Spinal cord (tissue), 10 donors: Measurements from ENCODE around the gene DYRK2. TPM values are rescaled to one million over a fixed set of nuclear protein-coding genes. Genes with fewer than 3 reads are reported as not detected.
A peak's percentile ranks its signal among the peaks of the same experiment; 100 is the strongest.
"Not testable (repeated sequence)": the region's sequence is repeated elsewhere in the genome, so short reads cannot be mapped to it uniquely, and the experiment has no call there.

Experiments used
- DNase-seq, 6 donors: peaks; one replicate each; pipeline versions ENCODE4 v3.0.0 to v3.0.0-alpha.2; 2013 to 2015; ENCODE audit warnings: low spot score in 6 of 6, low read depth in 4 of 6
- H3K27ac ChIP-seq: one replicate; pipeline ENCODE4 v1.5.1; 2013; ENCODE audit warnings: low read depth, low read length, control low read depth
- H3K27me3 ChIP-seq: one replicate; pipeline ENCODE4 v1.6.1; 2013; ENCODE audit warnings: low read length; ENCODE audit not compliant: control insufficient read depth, insufficient read depth
- H3K36me3 ChIP-seq: one replicate; pipeline ENCODE4 v1.6.1; 2013; ENCODE audit warnings: low read length; ENCODE audit not compliant: control insufficient read depth, insufficient read depth
- H3K4me1 ChIP-seq: one replicate; pipeline ENCODE4 v1.6.1; 2013; ENCODE audit warnings: low read length; ENCODE audit not compliant: control insufficient read depth, insufficient read depth
- H3K4me3 ChIP-seq: one replicate; pipeline ENCODE4 v1.5.1; 2013; ENCODE audit warnings: low read depth, low read length, control low read depth
- H3K9me3 ChIP-seq: one replicate; pipeline ENCODE4 v1.6.1; 2013; ENCODE audit warnings: low read length; ENCODE audit not compliant: control insufficient read depth, insufficient read depth
- WGBS: methylation state at CpG from one replicate; pipeline ENCODE4 v1.1.5; 2013; ENCODE audit warnings: missing lambda C conversion rate; ENCODE audit not compliant: insufficient coverage; 5-methylcytosine and 5-hydroxymethylcytosine counted together
- polyA plus RNA-seq, 2 donors: library from polyadenylated mRNA; unstranded; fragments of 120-200 nt; gene quantifications; one replicate each; pipeline ENCODE4 v1.2.1, GENCODE V29; 2013; ENCODE audit not compliant: insufficient read length in 2 of 2
- total RNA-seq, 2 donors: library from RNA; depleted of rRNA in 1 of 2; stranded (reverse); fragments of 120-200 nt in 1 of 2; fragments of >200 nt in 1 of 2; gene quantifications; one replicate each; pipeline versions ENCODE4 v1.2.3 to v1.2.4, GENCODE V29; 2013 to 2014
- donor health status: healthy.

Gene DYRK2
- total and polyA plus RNA-seq, 4 donors: 19.4 to 28.8 (median 23.1) TPM

- H3K36me3 ChIP-seq: no peaks in the 10 kb centered on the region
Measured at GRCh38 chr12:67665679-67666078, 17.1 kb downstream of the DYRK2 start.

GRCh38 chr12:67666605-67667004 is 18.1 kb downstream of the DYRK2 start:
- Histone ChIP-seq H3K4me3 (no peak overlapping the region), H3K27ac (no peak overlapping the region), H3K9me3 (no peaks in the 10 kb centered on the region), H3K27me3 (no peaks in the 10 kb centered on the region), H3K4me1 (no peaks in the 10 kb centered on the region), H3K36me3 (no peaks in the 10 kb centered on the region)
- DNase-seq: no peak
- WGBS: no CpG with 5 or more reads among the region's 1 CpG

More at GRCh38 chr12:67665679-67666078, 17.1 kb downstream of the DYRK2 start:
- whole genome bisulfite sequencing: 50% methylated on average over 1 of the region's 1 CpG
- Histone ChIP-seq H3K27me3 (no peaks in the 10 kb centered on the region), H3K9me3 (no peaks in the 10 kb centered on the region), H3K4me3 (no peak overlapping the region), H3K27ac (no peak overlapping the region), H3K4me1 (no peaks in the 10 kb centered on the region)
- no peak for DNase-seq

- no peaks in the 10 kb centered on the region for H3K9me3 ChIP-seq
- DNase-seq: peak in 1 of 6 donors; percentile 51
- H3K4me3 ChIP-seq: no peak overlapping the region
- no peak overlapping the region for H3K27ac ChIP-seq
- no peaks in the 10 kb centered on the region for H3K4me1 ChIP-seq
- H3K27me3 ChIP-seq: no peaks in the 10 kb centered on the region
- H3K36me3 ChIP-seq: no peaks in the 10 kb centered on the region
- WGBS: 76% methylated on average over 6 of the region's 8 CpGs
Measured at GRCh38 chr12:67667276-67668073, 18.9 kb downstream of the DYRK2 start.

- Histone ChIP-seq H3K27ac (no peak overlapping the region), H3K27me3 (no peaks in the 10 kb centered on the region), H3K4me1 (no peaks in the 10 kb centered on the region), H3K4me3 (no peak overlapping the region), H3K9me3 (peaks cover 5% of the 10 kb centered on the region), H3K36me3 (no peaks in the 10 kb centered on the region)
- 100% methylated on average over 3 of the region's 6 CpGs for WGBS
- DNase-seq: no peak
Measured at GRCh38 chr12:67669217-67669933, 20.8 kb downstream of the DYRK2 start.

GRCh38 chr12:67669934-67670631 is 21.5 kb downstream of the DYRK2 start:
- Histone ChIP-seq H3K9me3 (peaks cover 5% of the 10 kb centered on the region), H3K36me3 (no peaks in the 10 kb centered on the region), H3K27ac (no peak overlapping the region), H3K4me3 (no peak overlapping the region), H3K4me1 (no peaks in the 10 kb centered on the region), H3K27me3 (no peaks in the 10 kb centered on the region)
- DNase-seq: no peak
- 89% methylated on average over 2 of the region's 4 CpGs for WGBS

GRCh38 chr12:67671419-67671818 is 22.9 kb downstream of the DYRK2 start:
- Histone ChIP-seq H3K36me3 (no peaks in the 10 kb centered on the region), H3K9me3 (peaks cover 5% of the 10 kb centered on the region), H3K27me3 (no peaks in the 10 kb centered on the region), H3K4me1 (no peaks in the 10 kb centered on the region), H3K27ac (no peak overlapping the region), H3K4me3 (no peak overlapping the region)
- no CpG with 5 or more reads among the region's 2 CpGs for WGBS
- DNase-seq: no peak

- H3K4me3 ChIP-seq: no peak overlapping the region
- no peaks in the 10 kb centered on the region for H3K4me1 ChIP-seq
- DNase-seq: no peak
- no CpG with 5 or more reads among the region's 3 CpGs for WGBS
- H3K27ac ChIP-seq: no peak overlapping the region
- no peaks in the 10 kb centered on the region for H3K36me3 ChIP-seq
- H3K27me3 ChIP-seq: no peaks in the 10 kb centered on the region
- H3K9me3 ChIP-seq: peaks cover 5% of the 10 kb centered on the region
Measured at GRCh38 chr12:67671892-67672291, 23.3 kb downstream of the DYRK2 start.

GRCh38 chr12:67672507-67672906 is 24.0 kb downstream of the DYRK2 start:
- H3K4me3 ChIP-seq, H3K9me3 ChIP-seq, H3K4me1 ChIP-seq, DNase-seq, H3K27me3 ChIP-seq, H3K27ac ChIP-seq, H3K36me3 ChIP-seq: not testable (repeated sequence)
- 92% methylated on average over 2 of the region's 2 CpGs for WGBS

GRCh38 chr12:67673509-67673908 is 25.0 kb downstream of the DYRK2 start:
- not testable (repeated sequence) for H3K27ac ChIP-seq, H3K9me3 ChIP-seq, H3K27me3 ChIP-seq, DNase-seq, H3K36me3 ChIP-seq, H3K4me1 ChIP-seq, H3K4me3 ChIP-seq
- 100% methylated on average over 2 of the region's 4 CpGs for WGBS
